ENCODE results near the gene ASS1.

The ASS1 gene

DNA sequence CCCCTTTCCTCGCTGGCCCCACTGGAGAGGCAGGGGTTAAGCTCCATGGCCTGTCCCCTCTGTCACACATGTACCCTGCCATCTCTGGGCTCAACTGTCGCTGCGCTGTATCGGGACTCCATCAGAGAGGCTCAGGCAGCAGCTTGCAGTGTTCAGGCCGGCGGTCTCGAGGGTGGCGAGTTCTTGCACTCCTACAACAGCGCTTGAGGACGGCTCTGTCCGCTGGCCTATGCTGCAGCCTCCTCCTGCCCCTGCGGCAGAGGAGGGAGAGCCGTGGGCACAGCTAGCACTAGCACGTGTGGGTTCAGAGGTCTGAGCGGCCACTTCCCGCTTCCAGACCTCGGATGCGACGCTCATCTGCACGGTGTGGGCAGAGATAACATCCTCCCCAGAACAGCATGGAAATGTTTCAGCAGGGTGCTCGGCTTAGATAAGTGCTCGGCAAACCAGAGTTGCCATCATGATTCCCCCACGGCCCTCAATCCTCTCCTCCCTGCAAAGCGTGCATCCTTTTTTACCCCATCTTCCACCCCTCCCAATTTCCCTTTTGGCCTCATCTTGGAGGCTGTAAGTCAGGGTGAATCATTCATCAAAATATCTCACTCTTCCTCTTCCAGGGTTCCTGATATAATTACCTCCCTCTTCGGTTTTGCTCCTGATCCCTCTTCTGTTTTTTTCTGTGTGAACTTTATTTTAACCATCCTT is 92.7 kb downstream of the ASS1 start:
- DNase-seq: no peak

DNA sequence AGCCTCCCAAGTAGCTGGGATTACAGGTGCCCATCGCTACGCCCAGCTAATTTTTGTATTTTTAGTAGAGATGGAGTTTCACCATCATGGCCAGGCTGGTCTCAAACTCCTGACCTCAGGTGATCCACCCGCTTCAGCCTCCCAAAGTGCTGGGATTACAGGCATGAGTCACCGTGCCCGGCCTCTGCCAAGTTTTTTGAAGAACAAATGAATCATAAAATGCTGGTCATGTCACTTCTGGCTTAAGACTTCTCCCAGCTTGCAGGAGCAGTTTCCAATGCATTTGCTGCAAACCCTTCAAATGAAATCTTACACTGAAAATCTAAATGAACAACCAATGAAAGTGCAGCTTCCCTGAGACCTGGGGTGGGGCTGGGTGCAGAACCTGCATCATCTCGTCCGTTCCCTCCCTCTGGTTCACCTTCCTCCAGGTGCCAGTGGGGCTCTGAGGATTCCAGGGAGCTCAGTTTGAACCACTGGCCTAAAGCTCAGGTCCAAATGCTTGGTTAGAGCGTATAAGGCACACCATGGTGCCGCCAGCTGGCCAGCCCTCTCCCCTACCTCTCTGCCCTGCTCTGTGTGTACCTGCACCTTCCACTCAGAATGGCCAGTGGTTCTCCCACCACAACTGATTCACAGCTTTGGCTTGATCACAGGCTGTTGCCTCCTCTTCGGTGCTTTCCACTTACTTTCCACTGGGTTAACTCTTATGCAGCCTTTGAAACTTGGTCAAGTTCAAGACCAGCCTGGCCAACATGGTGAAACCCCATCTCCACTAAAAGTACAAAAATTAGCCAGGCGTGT is 94.9 kb downstream of the ASS1 start:
- no peak for DNase-seq

DNA sequence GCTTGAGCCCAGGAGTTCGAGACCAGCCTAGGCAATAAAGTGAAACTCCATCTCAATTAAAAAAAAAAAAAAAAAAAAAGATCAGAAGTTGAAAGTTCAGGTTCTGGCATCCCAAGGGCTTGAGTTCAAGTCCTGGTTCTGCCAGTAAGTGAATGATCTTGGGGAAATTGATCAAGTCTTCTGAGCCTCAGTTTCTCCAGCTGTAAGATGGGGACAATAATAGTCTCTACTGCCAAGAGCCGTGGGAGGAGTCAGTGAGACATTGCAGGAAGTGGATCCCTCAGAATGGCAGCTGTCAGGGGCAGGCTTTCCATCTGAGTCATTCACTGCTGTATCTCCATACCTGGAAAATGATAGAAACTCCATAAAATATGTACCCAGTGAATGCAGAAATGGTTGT is 96.8 kb downstream of the ASS1 start:
- no peak for DNase-seq

DNA sequence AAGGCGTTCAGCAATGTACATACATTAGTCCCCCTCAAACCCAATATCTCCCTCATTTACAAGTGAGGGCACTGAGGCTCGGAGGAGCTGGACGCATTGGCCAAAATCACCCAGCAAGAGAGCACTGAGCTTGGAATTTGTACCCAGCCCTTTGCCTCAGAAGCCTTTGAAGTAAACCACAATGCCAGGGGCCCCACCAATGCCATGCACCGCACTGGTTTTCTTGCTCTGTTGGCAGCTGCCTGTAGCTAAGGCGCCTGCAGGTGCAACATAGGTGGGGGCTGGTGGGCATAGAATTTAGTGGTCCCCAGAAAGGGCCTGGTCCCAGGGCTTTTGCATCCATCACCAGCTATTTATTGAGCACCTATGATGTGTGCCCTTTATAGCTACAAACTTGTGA is 97.3 kb downstream of the ASS1 start:
- DNase-seq: no peak

DNA sequence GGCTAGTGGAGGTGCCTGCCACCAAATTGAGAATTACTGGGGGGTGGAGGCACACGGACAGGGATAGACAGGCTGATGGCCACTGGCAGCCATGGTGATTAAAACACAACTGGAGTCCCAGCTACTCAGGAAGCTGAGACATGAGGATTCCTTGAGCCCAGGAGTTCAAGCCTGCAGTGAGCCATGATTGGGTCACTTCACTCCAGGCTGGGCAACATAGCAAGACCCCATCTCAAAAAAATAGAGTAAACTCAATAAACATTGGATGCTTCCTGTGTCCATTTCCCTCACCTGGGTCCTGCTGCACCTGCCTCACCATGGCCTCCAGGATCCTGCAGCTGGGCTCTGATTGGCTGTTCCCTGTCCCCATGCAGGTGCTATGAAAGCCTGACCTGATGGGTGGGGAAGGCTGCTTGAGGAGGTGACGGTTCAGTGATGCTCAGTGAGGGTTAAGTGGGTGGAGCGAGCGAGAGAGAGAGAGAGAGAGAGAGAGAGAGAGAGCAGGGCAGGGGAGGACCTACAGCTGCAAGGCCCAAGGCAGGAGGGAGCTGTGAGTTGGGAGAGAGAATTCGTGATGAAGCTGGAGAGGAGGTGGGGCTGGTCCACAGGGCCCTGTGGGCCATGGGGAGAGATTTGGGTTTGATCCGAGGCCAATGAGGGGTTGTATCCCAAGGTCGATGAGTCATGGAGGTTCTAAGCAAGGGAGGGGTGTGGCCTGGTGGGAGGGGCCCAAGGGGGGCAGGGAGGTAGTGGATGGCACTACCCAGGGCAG is 97.9 kb downstream of the ASS1 start:
- no peak for DNase-seq

DNA sequence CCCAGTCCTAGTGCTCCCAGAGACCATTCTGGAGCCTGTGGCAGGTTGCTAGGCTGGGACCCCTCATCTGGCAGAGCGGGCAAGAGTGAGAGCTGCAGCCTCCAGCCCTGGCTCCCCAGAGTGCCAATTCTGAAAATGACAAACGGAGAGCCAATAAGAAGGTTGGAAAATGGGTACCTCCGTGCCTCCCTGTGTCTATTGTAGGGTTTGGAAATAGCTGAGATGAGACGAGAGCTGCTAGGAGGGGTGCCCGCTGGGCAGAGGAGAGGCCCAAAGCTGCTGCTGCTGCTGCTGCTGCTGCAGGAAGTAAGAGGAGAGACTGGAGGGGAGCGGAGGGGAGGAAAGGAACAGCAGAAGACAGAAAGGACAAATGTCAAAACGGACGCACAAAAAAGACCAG is 98.6 kb downstream of the ASS1 start:
- DNase-seq: no peak

DNA sequence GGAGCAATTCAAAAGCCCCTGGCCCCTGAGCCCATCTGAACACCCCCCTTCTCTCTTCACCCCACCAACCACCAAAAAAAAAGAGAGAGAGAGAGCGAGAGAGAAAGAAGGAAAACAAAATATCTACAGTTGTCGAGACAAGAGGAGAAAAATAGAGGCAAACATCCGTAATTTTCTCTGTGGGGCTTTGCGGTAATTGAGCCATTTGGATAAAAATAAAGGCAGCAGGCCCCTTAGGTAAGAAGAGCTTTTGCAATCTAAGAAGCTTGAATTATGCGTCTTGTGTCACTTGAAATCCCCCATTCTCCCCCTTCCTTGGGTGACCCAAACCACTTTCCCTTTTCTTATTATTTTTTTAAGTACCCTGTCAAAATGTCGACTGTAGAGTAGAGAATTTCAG is 99.1 kb downstream of the ASS1 start:
- no peak for DNase-seq

DNA sequence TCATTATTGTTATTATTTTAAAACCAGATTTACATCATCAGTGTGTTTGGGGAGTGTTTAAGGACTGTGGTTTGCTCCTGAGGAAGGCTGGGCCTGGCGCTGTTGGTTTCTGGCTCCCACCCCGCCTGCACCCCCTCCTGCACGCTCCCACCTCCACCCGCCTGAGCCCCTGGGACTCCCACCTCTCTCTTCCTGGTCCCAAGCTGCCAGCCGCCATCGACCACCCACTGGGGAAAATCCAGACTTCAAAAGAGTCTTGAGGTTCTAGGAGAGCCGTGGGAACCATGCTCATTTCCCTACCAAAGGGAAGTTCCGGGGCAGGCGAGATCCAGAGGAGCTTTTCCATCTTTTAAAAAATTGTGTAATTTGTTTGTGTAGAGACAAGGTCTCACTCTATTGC is 99.6 kb downstream of the ASS1 start:
- DNase-seq: no peak

DNA sequence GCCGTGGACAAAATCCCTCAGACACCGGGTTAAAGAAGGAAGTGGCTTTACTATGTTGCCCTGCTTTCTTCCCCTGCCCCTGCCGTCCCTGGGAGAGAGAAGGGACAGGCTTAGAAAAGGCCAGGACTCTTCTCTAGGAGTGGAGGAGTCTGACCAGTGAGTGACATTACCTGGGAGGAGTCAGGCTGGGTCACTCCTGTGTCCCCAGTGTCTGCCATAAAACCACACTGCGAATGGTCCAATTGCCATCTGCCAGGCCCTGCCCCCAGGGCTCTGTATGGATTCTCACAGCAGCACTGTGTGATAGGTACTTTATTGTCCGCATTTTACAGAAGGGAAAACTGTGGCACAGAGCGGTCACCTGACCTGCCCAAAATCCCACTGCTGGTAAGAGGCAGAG is 103.3 kb downstream of the ASS1 start:
- DNase-seq: no peak

DNA sequence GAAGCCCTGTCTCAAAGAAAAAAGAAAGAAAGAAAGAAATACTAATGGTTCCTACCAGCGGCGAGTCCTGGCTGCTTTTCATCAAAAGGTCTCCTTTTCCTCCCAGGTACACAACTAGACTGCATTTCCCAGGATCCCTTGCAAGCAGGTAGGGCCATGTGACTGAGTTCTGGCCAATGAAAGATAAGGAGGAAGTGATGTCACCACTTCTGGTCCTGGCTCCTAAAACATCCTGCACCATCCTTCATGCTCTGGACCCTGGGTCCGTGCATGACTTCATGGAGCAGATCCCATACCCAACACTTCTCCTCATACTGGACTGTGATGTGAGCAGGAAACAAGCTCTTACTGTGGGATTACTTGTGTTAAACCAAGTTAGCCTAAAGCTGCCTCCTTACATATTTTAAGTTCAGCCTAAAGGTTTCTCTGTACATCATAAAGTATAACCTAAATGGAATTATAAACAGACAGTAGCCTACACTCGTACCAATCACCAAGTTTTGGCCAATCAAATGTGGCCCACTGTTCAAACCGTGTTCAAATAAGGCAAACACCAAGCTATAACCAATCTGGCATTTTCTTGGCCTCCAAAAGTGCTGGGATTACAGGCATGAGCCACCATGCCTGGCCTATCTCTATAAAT is 104.5 kb downstream of the ASS1 start:
- DNase-seq: no peak

Measured in right hindlimb (tissue), 1 donor.